HL-60 (cell line): Measurements from ENCODE around the gene DOCK9.

Experiments
- DNase-seq, 2 experiments: peaks; one replicate each; pipeline ENCODE4 v3.0.0-alpha.2; 2010 to 2020; ENCODE audit warnings: low read depth in 1 of 2, low spot score in 1 of 2
- H3K27ac ChIP-seq: fragments of 250-450 bp; sonication (Bioruptor Pico); replicated peaks from 2 replicates; pipeline ENCODE4 v1.5.1; 2020; ENCODE audit warnings: mild to moderate bottlenecking, moderate library complexity
- H3K27me3 ChIP-seq: fragments of 250-450 bp; sonication (Bioruptor Pico); 2 replicates; pipeline ENCODE4 v1.5.1; 2021; ENCODE audit warnings: mild to moderate bottlenecking, moderate library complexity; ENCODE audit not compliant: insufficient read depth, poor library complexity, severe bottlenecking
- H3K4me3 ChIP-seq: replicated peaks from 2 replicates; pipeline ENCODE4 v1.5.1; 2011; ENCODE audit warnings: mild to moderate bottlenecking, control low read depth, low read length; ENCODE audit not compliant: insufficient read depth
- CTCF ChIP-seq: IDR thresholded peaks from one replicate; pipeline ENCODE4 v1.5.1; 2011; ENCODE audit warnings: low read length, control low read depth, inconsistent platforms; ENCODE audit not compliant: insufficient read depth
- GABPA ChIP-seq: IDR thresholded peaks from 2 replicates; pipeline ENCODE4 v1.6.1; 2012; ENCODE audit warnings: low read depth
- POLR2AphosphoS5 ChIP-seq: IDR thresholded peaks from 2 replicates; pipeline ENCODE4 v1.6.1; 2012; ENCODE audit warnings: low read depth
- REST ChIP-seq: IDR thresholded peaks from 2 replicates; pipeline ENCODE4 v1.6.1; 2012; ENCODE audit warnings: low read depth; ENCODE audit not compliant: insufficient replicate concordance
- SPI1 ChIP-seq: IDR thresholded peaks from 2 replicates; pipeline ENCODE4 v1.6.1; 2012; ENCODE audit warnings: low read depth, mild to moderate bottlenecking, borderline replicate concordance

The DOCK9 gene

GRCh38 chr13:98835156-98835555 is 142.7 kb downstream of the DOCK9 start:
- no peak for TF ChIP-seq SPI1
- no peak for TF ChIP-seq GABPA
- no peak for TF ChIP-seq REST
- no peak for TF ChIP-seq POLR2AphosphoS5
- no peak for TF ChIP-seq CTCF
- Histone ChIP-seq H3K27ac (no peak overlapping the region), H3K27me3 (peaks cover 27% of the 10 kb centered on the region), H3K4me3 (no peak overlapping the region)
- no peak for DNase-seq

GRCh38 chr13:98834254-98834960 is 143.5 kb downstream of the DOCK9 start:
- TF ChIP-seq GABPA = no peak
- no peak for TF ChIP-seq CTCF
- TF ChIP-seq SPI1 = no peak
- no peak for TF ChIP-seq POLR2AphosphoS5
- TF ChIP-seq REST = no peak
- H3K27ac ChIP-seq = no peak overlapping the region
- peaks cover 27% of the 10 kb centered on the region for H3K27me3 ChIP-seq
- no peak for DNase-seq
- H3K4me3 ChIP-seq = no peak overlapping the region

- TF ChIP-seq SPI1 (no peak), CTCF (no peak), POLR2AphosphoS5 (no peak), REST (no peak), GABPA (no peak)
- no peak overlapping the region for H3K4me3 ChIP-seq
- DNase-seq = no peak
- H3K27me3 ChIP-seq = peaks cover 17% of the 10 kb centered on the region
- H3K27ac ChIP-seq = no peak overlapping the region
Observed at GRCh38 chr13:98831236-98831635, 146.6 kb downstream of the DOCK9 start.
